Measurements from ENCODE around the gene KIF11.

KIF11 gene

DNA sequence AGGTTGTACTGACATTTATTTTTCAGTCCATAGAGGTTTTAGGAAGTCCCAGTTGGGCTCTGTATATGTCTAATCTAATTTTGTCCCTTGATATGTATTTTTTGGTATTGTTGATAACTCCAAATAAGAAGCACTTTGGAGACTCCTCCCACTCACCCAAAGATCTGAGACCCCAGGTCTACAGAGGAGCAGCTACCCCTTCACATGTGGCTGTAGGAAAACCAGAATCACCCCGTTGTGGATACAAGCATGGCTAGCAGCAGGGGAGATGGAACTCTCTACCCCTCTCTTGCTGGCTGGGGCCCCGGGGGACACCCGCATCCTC is 106.2 kb downstream of the KIF11 start:
- peaks cover 0 to 7% (median 0%) of the 10 kb centered on the region in 5 donors for H3K36me3 ChIP-seq (ENCODE audit: control insufficient read depth in 5 of 5, insufficient read depth in 5 of 5, low read length in 5 of 5)
- peak overlapping the region in 2 of 5 donors; percentile 48 to 62 for H3K9ac ChIP-seq (ENCODE audit: low read length in 5 of 5)
- no peak overlapping the region for H3K27ac ChIP-seq (ENCODE audit: low read depth, low read length)
- peak overlapping the region in 4 of 5 donors; percentile 58 to 63 (median 60) for H3K4me3 ChIP-seq (ENCODE audit: low read depth in 1 of 5, low read length in 5 of 5)
- peaks cover 0 to 15% (median 11%) of the 10 kb centered on the region in 5 donors for H3K4me1 ChIP-seq (ENCODE audit: control insufficient read depth in 5 of 5, insufficient read depth in 5 of 5, low read length in 5 of 5)
- H3K27me3 ChIP-seq (ENCODE audit: control insufficient read depth in 5 of 5, insufficient read depth in 4 of 5, low read length in 5 of 5) = peaks cover 5 to 16% (median 10%) of the 10 kb centered on the region in 5 donors
- no peaks in the 10 kb centered on the region for H3K9me3 ChIP-seq (ENCODE audit: control insufficient read depth in 5 of 5, low read length in 5 of 5)

DNA sequence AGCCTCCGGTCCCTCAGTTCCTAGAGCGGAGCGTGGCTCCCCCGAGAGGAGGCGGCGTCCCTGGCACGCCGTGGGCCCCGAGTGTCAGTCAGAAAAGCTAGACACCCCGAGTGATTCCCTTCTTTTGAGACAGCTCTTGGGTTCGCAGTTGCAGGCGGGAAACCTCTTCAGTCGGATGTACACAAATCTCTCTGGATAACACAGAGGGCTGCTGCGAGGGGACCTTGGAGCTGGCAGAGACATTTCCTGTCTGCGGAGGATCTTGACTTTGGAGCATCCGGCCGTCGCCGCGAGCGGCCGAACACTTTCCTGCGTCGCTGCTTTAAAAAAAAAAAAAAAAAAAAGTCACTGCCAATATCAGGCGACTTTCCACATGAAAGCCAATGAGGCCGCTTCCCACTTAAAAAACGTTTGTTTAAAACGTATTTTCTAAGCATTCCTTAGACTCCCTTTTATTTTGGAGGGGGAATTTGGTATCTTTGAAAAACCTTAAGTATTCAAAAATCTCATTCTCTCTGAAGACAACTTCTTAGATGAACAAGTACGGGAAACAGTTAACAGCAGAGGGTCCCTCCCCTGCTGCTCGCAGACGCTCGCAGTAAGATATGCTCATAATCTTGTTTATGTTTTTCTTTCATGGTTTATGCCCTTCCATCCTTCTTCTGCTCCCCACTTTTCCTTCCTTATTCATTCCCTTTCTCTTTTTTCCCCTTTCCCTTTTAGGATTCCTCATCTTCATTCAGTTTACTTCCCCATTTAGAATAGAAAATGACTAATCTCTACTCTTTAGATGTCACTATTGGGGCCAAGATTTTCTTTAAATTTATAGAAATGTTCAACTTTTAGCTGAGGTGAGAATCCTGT is 106.8 kb downstream of the KIF11 start:
- H3K27ac ChIP-seq (ENCODE audit: low read depth, low read length) = no peak overlapping the region
- peaks cover 0 to 4% (median 0%) of the 10 kb centered on the region in 5 donors for H3K36me3 ChIP-seq (ENCODE audit: control insufficient read depth in 5 of 5, insufficient read depth in 5 of 5, low read length in 5 of 5)
- peak overlapping the region; percentile 58 to 63 (median 59) for H3K4me3 ChIP-seq (ENCODE audit: low read depth in 1 of 5, low read length in 5 of 5)
- H3K4me1 ChIP-seq (ENCODE audit: control insufficient read depth in 5 of 5, insufficient read depth in 5 of 5, low read length in 5 of 5) = peaks cover 0 to 15% (median 11%) of the 10 kb centered on the region in 5 donors
- peak overlapping the region in 4 of 5 donors; percentile 16 to 62 (median 40) for H3K9ac ChIP-seq (ENCODE audit: low read length in 5 of 5)
- H3K27me3 ChIP-seq (ENCODE audit: control insufficient read depth in 5 of 5, insufficient read depth in 4 of 5, low read length in 5 of 5) = peaks cover 5 to 16% (median 10%) of the 10 kb centered on the region in 5 donors
- H3K9me3 ChIP-seq (ENCODE audit: control insufficient read depth in 5 of 5, low read length in 5 of 5) = no peaks in the 10 kb centered on the region

DNA sequence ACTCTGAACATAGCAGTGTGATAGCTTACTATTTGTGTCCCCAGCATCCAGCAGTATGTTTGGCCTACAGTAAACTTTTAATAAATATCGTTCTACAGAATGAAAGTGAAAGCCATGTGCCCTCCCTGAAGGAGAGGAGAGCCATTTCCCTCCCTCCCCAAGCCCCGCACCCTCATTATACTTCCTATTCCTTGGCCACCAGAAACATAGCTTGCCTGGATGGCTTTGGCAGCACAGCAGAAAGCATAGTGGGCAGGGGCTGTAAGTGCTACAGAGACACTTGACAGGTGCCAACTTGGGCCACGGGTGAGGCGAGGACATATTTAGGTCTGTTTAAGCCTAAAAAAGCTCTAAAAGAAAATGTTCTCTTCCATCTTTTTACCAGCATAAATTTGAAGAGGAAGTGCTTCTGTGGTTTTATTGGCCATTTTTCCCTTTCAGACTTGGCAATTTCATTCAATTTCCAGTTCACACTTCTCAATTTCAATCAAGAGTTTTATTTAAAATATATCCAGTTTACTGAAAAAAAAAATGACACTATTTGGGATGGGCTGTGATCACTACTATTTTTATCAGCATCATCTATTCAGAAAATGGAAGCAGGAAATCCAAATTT is 109.5 kb downstream of the KIF11 start:
- Histone ChIP-seq H3K36me3 (ENCODE audit: control insufficient read depth in 5 of 5, insufficient read depth in 5 of 5, low read length in 5 of 5) (no peaks in the 10 kb centered on the region), H3K4me1 (ENCODE audit: control insufficient read depth in 5 of 5, insufficient read depth in 5 of 5, low read length in 5 of 5) (peaks cover 0 to 15% (median 11%) of the 10 kb centered on the region in 5 donors), H3K9me3 (ENCODE audit: control insufficient read depth in 5 of 5, low read length in 5 of 5) (no peaks in the 10 kb centered on the region), H3K9ac (ENCODE audit: low read length in 5 of 5) (no peak overlapping the region), H3K27ac (ENCODE audit: low read depth, low read length) (no peak overlapping the region), H3K4me3 (ENCODE audit: low read depth in 1 of 5, low read length in 5 of 5) (peak overlapping the region in 1 of 5 donors; percentile 2), H3K27me3 (ENCODE audit: control insufficient read depth in 5 of 5, insufficient read depth in 4 of 5, low read length in 5 of 5) (peaks cover 3 to 6% (median 5%) of the 10 kb centered on the region in 5 donors)

All from subcutaneous abdominal adipose tissue (tissue), 5 donors.